ENCODE data around the gene FKBP1A.

Gene FKBP1A

GRCh38 chr20:1337441-1337840 is 55.4 kb downstream of the FKBP1A start:
- DNase-seq (peak; percentile 2), ATAC-seq (ENCODE audit: insufficient read depth, low read depth) (no peak)
- peaks cover 37% of the 10 kb centered on the region for H3K36me3 ChIP-seq (ENCODE audit: insufficient read depth, low read length)
- TF ChIP-seq CTCF (IDR thresholded peaks at IDR 0.05; ENCODE audit: borderline replicate concordance, extremely low read depth, low read length, poor library complexity, severe bottlenecking) (no peak), EZH2 (IDR thresholded peaks at IDR 0.05; ENCODE audit: borderline replicate concordance, low read depth, low read length, severe bottlenecking) (no peak)
- no peaks in the 10 kb centered on the region for H3K27me3 ChIP-seq (ENCODE audit: insufficient read depth, low read length, poor library complexity)
- no peak overlapping the region for H3K27ac ChIP-seq (ENCODE audit: low read length)
- no peak overlapping the region for H2AFZ ChIP-seq (ENCODE audit: low read depth, low read length)
- H3K4me2 ChIP-seq (ENCODE audit: insufficient read depth, low read length) = no peak overlapping the region
- no peaks in the 10 kb centered on the region for H3K4me1 ChIP-seq (ENCODE audit: insufficient read depth, low read length)
- H4K20me1 ChIP-seq (ENCODE audit: insufficient read depth, low read length) = peaks cover 45% of the 10 kb centered on the region
- peaks cover 7% of the 10 kb centered on the region; the same call in 1 of the 2 replicates for H3K79me2 ChIP-seq (ENCODE audit: insufficient read depth, low read length)
- no peak overlapping the region for H3K9ac ChIP-seq (ENCODE audit: low read depth, low read length)
- H3K9me3 ChIP-seq (ENCODE audit: insufficient read depth, low read length, severe bottlenecking) = no peaks in the 10 kb centered on the region
- no peak overlapping the region for H3K4me3 ChIP-seq (ENCODE audit: low read depth in 1 of 2, low read length in 2 of 2)

GRCh38 chr20:1336699-1337367 is 56.0 kb downstream of the FKBP1A start:
- Histone ChIP-seq H4K20me1 (ENCODE audit: insufficient read depth, low read length) (peaks cover 51% of the 10 kb centered on the region), H3K27me3 (ENCODE audit: insufficient read depth, low read length, poor library complexity) (no peaks in the 10 kb centered on the region), H3K4me3 (ENCODE audit: low read depth in 1 of 2, low read length in 2 of 2) (no peak overlapping the region), H3K79me2 (ENCODE audit: insufficient read depth, low read length) (peaks cover 12% of the 10 kb centered on the region), H3K27ac (ENCODE audit: low read length) (no peak overlapping the region), H2AFZ (ENCODE audit: low read depth, low read length) (no peak overlapping the region), H3K4me2 (ENCODE audit: insufficient read depth, low read length) (no peak overlapping the region), H3K4me1 (ENCODE audit: insufficient read depth, low read length) (no peaks in the 10 kb centered on the region), H3K36me3 (ENCODE audit: insufficient read depth, low read length) (peaks cover 42% of the 10 kb centered on the region), H3K9me3 (ENCODE audit: insufficient read depth, low read length, severe bottlenecking) (no peaks in the 10 kb centered on the region), H3K9ac (ENCODE audit: low read depth, low read length) (no peak overlapping the region)
- no peak for TF ChIP-seq CTCF (IDR thresholded peaks at IDR 0.05; ENCODE audit: borderline replicate concordance, extremely low read depth, low read length, poor library complexity, severe bottlenecking)
- no peak for TF ChIP-seq EZH2 (IDR thresholded peaks at IDR 0.05; ENCODE audit: borderline replicate concordance, low read depth, low read length, severe bottlenecking)
- DNase-seq (peak; percentile 4), ATAC-seq (ENCODE audit: insufficient read depth, low read depth) (no peak)

GRCh38 chr20:1335961-1336698 is 56.7 kb downstream of the FKBP1A start:
- Histone ChIP-seq H3K4me3 (ENCODE audit: low read depth in 1 of 2, low read length in 2 of 2) (no peak overlapping the region), H3K36me3 (ENCODE audit: insufficient read depth, low read length) (peaks cover 48% of the 10 kb centered on the region), H3K27ac (ENCODE audit: low read length) (no peak overlapping the region), H3K9ac (ENCODE audit: low read depth, low read length) (no peak overlapping the region), H4K20me1 (ENCODE audit: insufficient read depth, low read length) (peaks cover 53% of the 10 kb centered on the region), H3K79me2 (ENCODE audit: insufficient read depth, low read length) (peaks cover 19% of the 10 kb centered on the region), H3K9me3 (ENCODE audit: insufficient read depth, low read length, severe bottlenecking) (no peaks in the 10 kb centered on the region), H3K4me1 (ENCODE audit: insufficient read depth, low read length) (no peaks in the 10 kb centered on the region), H3K4me2 (ENCODE audit: insufficient read depth, low read length) (no peak overlapping the region), H3K27me3 (ENCODE audit: insufficient read depth, low read length, poor library complexity) (no peaks in the 10 kb centered on the region), H2AFZ (ENCODE audit: low read depth, low read length) (no peak overlapping the region)
- no peak for TF ChIP-seq EZH2 (IDR thresholded peaks at IDR 0.05; ENCODE audit: borderline replicate concordance, low read depth, low read length, severe bottlenecking)
- DNase-seq (peak; percentile 4), ATAC-seq (ENCODE audit: insufficient read depth, low read depth) (no peak)

- H3K4me1 ChIP-seq (ENCODE audit: insufficient read depth, low read length) = no peaks in the 10 kb centered on the region
- H3K9me3 ChIP-seq (ENCODE audit: insufficient read depth, low read length, severe bottlenecking) = no peaks in the 10 kb centered on the region
- H3K4me3 ChIP-seq (ENCODE audit: low read depth in 1 of 2, low read length in 2 of 2) = no peak overlapping the region
- TF ChIP-seq EZH2 (IDR thresholded peaks at IDR 0.05; ENCODE audit: borderline replicate concordance, low read depth, low read length, severe bottlenecking) (no peak), CTCF (IDR thresholded peaks at IDR 0.05; ENCODE audit: borderline replicate concordance, extremely low read depth, low read length, poor library complexity, severe bottlenecking) (peak; percentile 12)
- peaks cover 33% of the 10 kb centered on the region for H3K79me2 ChIP-seq (ENCODE audit: insufficient read depth, low read length)
- H3K36me3 ChIP-seq (ENCODE audit: insufficient read depth, low read length) = peaks cover 54% of the 10 kb centered on the region
- H3K27me3 ChIP-seq (ENCODE audit: insufficient read depth, low read length, poor library complexity) = no peaks in the 10 kb centered on the region
- DNase-seq = peak; percentile 6
- no peak overlapping the region for H3K9ac ChIP-seq (ENCODE audit: low read depth, low read length)
- ATAC-seq (ENCODE audit: insufficient read depth, low read depth) = no peak
- H3K27ac ChIP-seq (ENCODE audit: low read length) = no peak overlapping the region
- no peak overlapping the region for H3K4me2 ChIP-seq (ENCODE audit: insufficient read depth, low read length)
- H2AFZ ChIP-seq (ENCODE audit: low read depth, low read length) = no peak overlapping the region
- H4K20me1 ChIP-seq (ENCODE audit: insufficient read depth, low read length) = peaks cover 64% of the 10 kb centered on the region
Observed at GRCh38 chr20:1334761-1335160, 58.1 kb downstream of the FKBP1A start.

All from DND-41 (cell line).